NCI-H2171 treated with DMSO at 0.1 percent for 48 hours (cell line): Measurements from ENCODE around the gene CDC42.

ENCODE experiments used
- DNase-seq: peaks from one replicate; lab custom pipeline; 2025; lab: John Stamatoyannopoulos, UW

The CDC42 gene

DNA sequence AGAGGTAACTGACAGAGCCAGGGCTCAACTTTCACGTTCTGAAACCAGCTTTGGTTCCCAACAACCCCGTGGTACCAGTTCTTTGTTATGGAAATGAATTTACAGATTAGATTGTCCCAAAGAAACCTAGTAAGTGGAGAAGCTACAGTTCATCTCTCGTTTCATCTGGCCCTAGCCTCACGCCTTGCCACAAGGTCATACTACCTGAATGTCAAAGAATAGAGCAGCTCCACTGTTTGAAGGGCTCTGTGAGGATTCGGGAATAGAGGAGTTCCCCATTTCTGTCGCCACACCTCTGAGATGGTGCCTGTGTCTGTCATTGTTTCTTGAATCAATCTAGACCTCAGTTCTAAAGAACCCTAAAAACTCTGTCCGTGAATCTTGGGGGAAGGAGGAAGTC lies 15.0 kb upstream of the CDC42 start:
- DNase-seq = no peak

GRCh38 chr1:22038036-22038435 lies 14.5 kb upstream of the CDC42 start:
- DNase-seq = peak; percentile 21

GRCh38 chr1:22039594-22040285 lies 12.8 kb upstream of the CDC42 start:
- DNase-seq = peak; percentile 14

- DNase-seq = no peak
These were observed 12.3 kb upstream of the CDC42 start for GRCh38 chr1:22040286-22040623.

GRCh38 chr1:22041505-22041904 lies 11.0 kb upstream of the CDC42 start:
- DNase-seq = no peak

DNA sequence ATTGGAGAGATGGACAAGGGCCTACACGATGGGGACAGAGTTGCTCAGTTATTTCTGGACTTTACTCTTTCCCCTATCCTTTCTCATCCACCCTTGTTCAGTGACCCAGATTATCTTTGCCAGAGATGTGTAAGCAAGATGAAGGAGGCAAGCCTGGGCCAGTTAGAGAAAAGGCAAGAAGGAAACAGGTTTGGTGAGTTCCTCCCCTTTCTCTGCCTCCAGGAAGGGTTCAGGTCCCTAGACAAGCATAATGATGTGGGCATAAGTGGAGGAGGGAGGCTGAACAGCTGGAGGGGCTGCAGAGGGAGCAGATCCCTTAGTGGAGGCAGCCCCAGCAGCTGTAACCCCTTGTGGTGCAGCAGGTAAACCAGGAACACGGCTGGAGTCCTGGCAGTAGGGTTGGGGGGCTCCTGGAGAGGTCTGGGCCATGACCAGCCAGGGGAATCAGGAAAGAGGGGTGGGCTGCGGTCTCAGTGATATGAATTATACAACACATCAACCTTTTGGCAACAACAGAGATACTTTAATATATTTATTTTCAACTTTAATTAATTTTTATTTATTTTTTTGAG lies 9.2 kb upstream of the CDC42 start:
- DNase-seq = peak; percentile 33

DNA sequence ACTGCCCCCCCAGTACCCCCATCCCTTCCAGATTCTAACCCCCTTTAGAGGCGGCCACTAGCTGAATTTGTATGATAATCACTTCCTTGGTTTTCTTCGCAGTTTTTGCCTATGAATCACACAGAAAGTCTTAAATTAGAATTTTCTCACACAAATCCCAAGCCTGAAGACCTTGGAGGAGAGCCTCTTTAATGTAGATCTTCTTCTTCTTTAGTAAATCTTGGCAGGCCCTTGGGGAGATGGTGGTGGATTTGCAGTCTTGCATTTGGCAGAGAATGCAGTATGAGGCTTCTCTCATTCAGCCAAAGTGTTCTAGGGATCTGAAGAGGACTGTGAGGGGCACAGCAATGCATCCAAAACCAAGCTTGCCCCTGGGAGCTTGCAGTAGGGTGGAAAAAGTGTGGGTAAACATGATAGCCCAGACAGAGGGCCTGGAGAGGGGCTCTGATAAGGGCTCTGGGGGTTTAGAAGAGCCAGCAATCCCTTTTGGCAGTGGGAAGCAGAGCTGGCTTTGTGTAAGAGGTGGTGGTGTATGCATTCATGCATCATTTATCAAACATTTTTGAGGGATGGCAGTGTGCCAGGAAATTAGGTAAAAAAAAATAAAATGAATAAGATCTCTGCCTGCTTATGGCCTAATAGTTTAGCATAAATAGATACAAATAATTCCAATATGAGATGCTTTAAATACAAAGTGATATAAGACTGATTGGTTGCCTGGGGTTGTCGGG lies 7.7 kb upstream of the CDC42 start:
- DNase-seq = peak; percentile 72

DNA sequence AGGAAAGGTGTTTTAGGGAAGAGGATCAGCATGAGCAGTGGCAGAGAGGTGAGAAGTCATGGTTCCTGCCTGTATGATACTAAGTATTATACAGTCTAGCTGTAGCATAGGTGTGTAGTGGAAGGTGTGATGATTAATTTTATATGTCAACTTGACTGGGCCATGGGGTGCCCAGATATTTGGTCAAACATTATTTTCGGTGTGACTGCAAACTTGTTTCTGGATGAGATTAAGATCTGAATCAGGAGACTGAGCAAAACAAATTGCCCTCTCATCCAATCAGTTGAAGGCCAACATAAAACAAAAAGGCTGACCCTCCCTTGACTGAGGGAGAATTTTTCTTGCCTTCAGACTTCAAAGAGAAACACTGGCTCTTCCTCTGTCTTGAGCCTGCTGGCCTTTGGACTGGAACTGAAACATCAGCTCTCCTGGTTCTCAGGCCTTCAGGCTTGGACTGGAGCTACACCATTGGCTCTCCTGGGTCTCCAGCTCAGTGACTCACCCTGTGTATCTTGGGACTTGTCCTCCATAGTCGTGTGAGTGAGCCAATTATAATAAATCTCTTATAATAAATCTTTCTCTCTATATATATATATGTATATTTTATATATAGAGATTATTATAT lies 6.8 kb upstream of the CDC42 start:
- no peak for DNase-seq

GRCh38 chr1:22048351-22049192 lies 3.9 kb upstream of the CDC42 start:
- no peak for DNase-seq

DNA sequence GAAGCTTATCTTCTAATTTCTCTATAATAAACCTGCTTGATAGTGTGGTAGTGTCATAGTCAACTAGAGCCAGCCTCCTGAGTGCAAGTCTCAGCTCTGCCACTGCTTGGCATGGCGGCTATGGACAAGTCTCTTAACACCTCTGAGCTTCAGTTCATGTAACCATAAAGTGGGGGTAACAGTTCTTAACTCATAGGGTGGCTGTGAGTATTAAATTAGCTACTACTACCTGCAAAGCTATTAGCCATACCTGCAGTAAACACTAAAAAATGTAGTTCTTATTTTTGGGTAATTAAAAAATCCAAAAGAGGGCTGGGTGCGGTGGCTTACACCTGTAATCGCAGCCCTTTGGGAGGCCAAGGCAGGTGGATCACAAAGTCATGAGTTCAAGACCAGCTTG lies 2.2 kb upstream of the CDC42 start:
- no peak for DNase-seq

DNA sequence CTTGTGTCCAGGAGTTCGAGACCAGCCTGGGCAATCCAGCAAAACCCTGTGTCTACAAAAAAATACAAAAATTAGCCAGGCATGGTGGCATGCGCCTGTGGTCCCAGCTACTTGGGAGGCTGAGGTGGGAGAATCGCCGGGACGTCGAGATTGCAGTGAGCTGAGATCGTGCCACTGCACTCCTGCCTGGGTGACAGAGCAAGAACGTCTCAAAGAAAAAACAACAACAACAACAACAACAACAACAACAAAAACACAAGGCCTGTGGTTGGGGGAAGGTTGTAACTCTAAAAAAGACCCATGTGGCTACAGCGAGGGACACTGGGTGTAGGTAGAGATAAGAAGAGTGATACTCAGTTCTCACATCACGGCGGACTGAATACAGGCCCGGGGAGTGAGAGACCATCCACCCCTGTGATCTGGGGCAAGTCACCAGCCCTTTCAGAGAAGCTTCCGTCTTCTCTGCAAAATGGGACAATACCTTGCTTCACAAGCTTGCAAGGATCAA lies 848 bp upstream of the CDC42 start:
- no peak for DNase-seq

DNA sequence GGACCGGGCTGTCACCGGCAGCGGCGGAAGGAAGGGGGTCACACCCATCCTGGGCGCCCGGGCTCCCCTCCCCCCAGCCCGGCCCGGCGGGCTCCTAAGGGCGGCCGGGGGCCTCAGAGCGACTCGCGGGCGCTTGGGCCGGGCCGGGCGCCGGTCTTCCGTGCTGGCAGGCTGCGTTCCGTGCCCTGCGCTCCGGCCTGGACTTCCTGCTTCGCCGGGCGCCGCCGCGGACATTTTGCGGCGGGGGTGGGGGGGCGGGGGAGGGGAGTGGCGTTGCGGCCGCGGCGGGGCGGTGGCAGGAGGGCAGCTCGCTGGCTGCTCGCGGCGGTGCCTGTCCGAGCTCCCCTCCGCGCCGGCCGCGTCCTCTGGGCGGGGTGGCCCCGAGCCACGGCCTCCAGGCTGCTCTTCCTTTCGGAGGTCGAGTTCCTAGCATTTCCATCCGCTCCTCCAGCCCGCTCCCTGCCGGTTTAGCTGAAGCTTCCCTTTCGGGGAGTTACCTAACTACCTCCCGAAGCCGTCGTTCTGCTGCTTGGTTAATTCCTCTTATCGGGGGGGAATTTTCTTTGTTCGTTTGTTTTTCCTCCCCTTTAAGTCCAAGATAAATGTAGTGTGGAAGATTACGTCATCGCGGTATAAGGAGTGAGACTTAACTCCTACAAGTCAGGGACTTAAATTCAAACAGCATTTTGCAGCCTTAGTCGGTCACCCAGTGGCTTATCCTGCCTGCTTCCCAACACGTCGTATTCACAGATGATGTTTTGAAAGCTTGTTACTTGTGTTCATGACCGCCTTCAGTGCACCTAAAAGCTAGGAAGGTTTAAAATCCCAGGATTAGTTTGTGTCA lies 730 bp downstream of the CDC42 start:
- peak; percentile 53 for DNase-seq

DNA sequence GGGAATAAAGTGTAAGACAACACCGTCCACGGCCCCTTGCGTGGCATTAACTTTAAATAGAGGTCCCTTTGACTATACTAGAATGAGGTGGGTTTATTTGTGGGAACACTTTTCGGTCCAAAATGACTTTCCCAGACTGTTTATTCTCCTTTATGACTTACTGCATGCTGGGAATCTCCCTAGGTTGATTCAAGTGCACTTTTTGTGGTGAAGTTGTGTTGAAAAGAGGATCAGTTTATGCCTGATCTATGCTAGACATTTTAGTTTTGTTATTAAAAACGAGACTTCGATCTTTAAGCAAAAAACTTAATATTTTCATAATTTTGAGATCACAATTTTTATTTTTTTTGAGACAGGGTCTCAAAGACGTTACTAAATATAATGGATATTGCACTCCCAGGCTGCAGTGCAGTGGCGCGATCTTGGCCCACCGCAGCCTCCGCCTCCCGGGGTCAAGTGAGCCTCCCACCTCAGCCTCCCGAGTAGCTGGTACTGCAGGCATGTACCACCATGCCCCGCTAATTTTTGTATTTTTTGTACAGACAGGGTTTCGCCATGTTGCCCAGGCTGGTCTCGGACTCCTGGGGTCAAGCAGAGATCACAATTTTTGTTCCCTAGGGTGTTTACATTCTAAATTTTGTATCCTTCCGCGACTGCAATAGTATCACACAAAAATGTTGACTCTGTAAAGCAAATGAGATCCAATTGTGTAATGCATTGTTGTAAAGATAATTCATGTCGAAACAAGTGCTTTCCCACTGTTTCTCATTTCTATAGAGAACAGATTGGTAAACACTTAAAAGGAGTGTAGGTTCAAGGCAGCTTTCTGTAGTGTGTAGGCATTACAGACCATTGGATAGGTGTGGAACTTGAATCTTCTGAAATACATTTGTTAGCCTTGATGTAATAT lies 1.6 kb downstream of the CDC42 start:
- DNase-seq = no peak

DNA sequence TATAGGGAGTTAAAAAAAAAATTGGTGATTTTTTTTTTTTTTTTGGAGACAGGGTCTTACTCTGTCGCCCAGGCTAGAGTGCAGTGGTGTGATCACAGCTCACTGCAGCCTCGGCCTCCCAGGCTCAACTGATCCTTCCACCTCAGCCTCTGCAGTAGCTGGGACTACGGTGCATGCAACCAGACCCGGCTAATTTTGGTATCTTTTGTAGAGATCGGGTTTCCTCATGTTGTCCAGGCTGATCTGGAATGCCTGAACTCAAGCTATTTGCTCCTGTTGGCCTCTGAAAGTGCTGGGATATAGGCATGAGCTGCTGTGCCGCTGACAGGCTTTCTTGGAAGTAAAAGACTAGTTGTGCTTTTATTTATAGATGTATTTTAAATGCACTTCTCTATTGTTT lies 3.0 kb downstream of the CDC42 start:
- DNase-seq = peak; percentile 17

- DNase-seq = no peak
These were observed 3.5 kb downstream of the CDC42 start for GRCh38 chr1:22056043-22056442.

DNA sequence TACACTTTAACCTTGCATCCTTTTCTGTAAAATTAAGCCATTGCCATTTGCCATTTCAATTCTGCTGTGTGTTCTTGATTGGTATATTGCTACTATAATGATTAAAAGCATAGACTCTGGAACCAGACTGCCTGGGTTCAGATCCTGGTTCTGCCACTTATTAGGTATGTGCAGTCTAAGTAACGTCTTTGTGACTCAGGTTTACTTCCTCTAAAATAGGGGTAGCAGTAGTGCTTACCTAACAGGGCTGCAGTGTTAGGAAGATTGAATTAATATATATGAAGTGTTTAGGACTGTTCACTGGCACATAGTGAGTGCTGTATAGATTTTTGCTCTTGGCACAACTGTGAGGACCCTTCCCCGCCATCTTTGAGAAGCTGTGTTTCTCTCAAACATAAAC lies 4.4 kb downstream of the CDC42 start:
- no peak for DNase-seq

GRCh38 chr1:22057861-22058260 lies 5.4 kb downstream of the CDC42 start:
- DNase-seq = no peak

GRCh38 chr1:22064751-22065402 lies 12.4 kb downstream of the CDC42 start:
- DNase-seq = no peak

DNA sequence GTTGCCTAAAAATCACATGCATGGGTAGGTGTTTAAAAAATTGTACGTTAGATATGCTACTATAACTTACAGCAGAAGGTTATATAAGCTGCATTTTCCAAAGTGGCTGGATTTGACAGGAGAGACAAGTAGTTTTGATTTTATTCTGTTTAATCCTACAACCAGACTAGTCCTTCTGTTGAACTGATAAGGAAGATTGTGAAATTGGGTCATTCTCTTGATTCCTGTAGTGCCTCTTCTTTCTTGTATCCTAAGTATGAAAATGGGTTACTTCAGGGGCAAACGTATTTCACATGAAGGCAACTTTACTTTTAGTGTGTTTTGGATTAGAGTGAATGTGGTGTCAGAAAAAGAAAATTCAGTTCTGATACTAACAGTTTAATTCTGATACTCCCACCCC lies 19.0 kb downstream of the CDC42 start:
- DNase-seq = no peak
